ENCODE measurements around the gene PHF10.

DNA sequence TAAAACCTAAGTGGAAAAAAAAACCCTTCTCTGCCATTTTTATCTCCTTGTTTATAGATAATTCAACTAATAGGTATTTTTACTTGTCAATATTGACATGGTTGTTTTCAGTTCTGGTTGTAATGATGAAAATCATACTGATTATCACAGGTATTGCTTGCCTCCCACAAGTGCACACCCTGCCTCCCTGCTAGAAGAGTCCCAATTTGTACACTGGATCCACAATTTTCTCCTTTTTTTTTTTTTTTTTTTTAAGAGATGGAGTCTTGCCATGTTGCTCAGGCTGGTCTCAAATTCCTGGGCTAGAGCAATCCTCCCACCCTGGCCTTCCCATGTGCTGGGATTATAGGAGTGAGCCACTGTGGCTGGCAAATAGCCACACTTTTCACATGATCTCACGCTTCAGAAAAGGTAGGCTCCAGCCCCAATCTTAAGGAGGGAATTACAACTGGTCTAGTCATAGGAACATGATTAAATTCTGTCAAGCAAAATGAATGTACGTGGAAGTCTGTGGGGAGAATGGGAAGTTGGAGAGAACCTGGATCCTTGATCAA lies 14.8 kb upstream of the PHF10 start:
- TF ChIP-seq EZH2 (IDR thresholded peaks at IDR 0.05; ENCODE audit: insufficient read depth, poor library complexity, severe bottlenecking): no peak
- no peak for TF ChIP-seq EZH2phosphoT487 (IDR thresholded peaks at IDR 0.05; ENCODE audit: insufficient read depth, low read depth)

Measured in GM23248 (cell line).